HepG2 (cell line): Measurements from ENCODE around the gene MYRFL. TPM values are rescaled to one million over a fixed set of nuclear protein-coding genes. Genes with fewer than 3 reads are reported as not detected.
A peak's percentile ranks its signal among the peaks of the same experiment; 100 is the strongest.

Source experiments
- ARNT ChIP-seq: fragments of 450-650 bp; IDR thresholded peaks from 2 replicates; pipeline ENCODE4 v1.6.1; 2017
- BRD4 ChIP-seq: sonication (generic); formaldehyde crosslinking; IDR thresholded peaks from 2 replicates; pipeline ENCODE4 v1.4.0; 2020; ENCODE audit warnings: missing genetic modification reagents
- CEBPG ChIP-seq: IDR thresholded peaks from 2 replicates; pipeline ENCODE4 v1.6.1; 2016
- DNMT3B ChIP-seq: conservative IDR thresholded peaks from 2 replicates; pipeline ENCODE4 v1.6.1; 2016; ENCODE audit warnings: missing biosample characterization, control low read depth
- GPN1 ChIP-seq: sonication (generic); formaldehyde crosslinking; IDR thresholded peaks from 2 replicates; pipeline ENCODE4 v1.5.1; 2020; ENCODE audit warnings: missing genetic modification reagents, borderline replicate concordance
- HOXA5 ChIP-seq: sonication (generic); formaldehyde crosslinking; IDR thresholded peaks from 2 replicates; pipeline ENCODE4 v1.4.0; 2020; ENCODE audit warnings: missing genetic modification reagents
- ZBTB8A ChIP-seq: sonication (generic); formaldehyde crosslinking; IDR thresholded peaks from 2 replicates; pipeline ENCODE4 v1.4.0; 2020; ENCODE audit warnings: mild to moderate bottlenecking, low read depth, missing genetic modification reagents, borderline replicate concordance
- ZNF142 ChIP-seq: sonication (generic); formaldehyde crosslinking; IDR thresholded peaks from 2 replicates; pipeline ENCODE4 v1.4.0; 2020; ENCODE audit warnings: missing genetic modification reagents
- ZNF282 ChIP-seq: fragments of 450-650 bp; IDR thresholded peaks from 2 replicates; pipeline ENCODE4 v1.6.1; 2018; ENCODE audit not compliant: partially characterized antibody
- ZNF367 ChIP-seq: sonication (generic); formaldehyde crosslinking; IDR thresholded peaks from 2 replicates; pipeline ENCODE4 v1.4.0; 2020; ENCODE audit warnings: missing genetic modification reagents, borderline replicate concordance
- ZNF501 ChIP-seq: sonication (generic); formaldehyde crosslinking; IDR thresholded peaks from 2 replicates; pipeline ENCODE4 v1.5.1; 2020; ENCODE audit warnings: mild to moderate bottlenecking, moderate library complexity, missing genetic modification reagents
- ZNF547 ChIP-seq: sonication (generic); formaldehyde crosslinking; IDR thresholded peaks from 2 replicates; pipeline ENCODE4 v1.5.1; 2020; ENCODE audit warnings: mild to moderate bottlenecking, missing genetic modification reagents
- ZNF574 ChIP-seq: sonication (generic); formaldehyde crosslinking; IDR thresholded peaks from 2 replicates; pipeline ENCODE4 v1.4.0; 2020; ENCODE audit warnings: missing genetic modification reagents
- ZNF607 ChIP-seq: sonication (generic); formaldehyde crosslinking; IDR thresholded peaks from 2 replicates; pipeline ENCODE4 v1.5.1; 2020; ENCODE audit warnings: missing genetic modification reagents, mild to moderate bottlenecking, borderline replicate concordance
- ZNF883 ChIP-seq: sonication (generic); formaldehyde crosslinking; IDR thresholded peaks from 2 replicates; pipeline ENCODE4 v1.5.1; 2020; ENCODE audit warnings: mild to moderate bottlenecking, missing genetic modification reagents; ENCODE audit errors: not compliant biosample characterization
- polyA plus RNA-seq, 8 experiments: library from polyadenylated mRNA; depleted of rRNA in 3 of 8; stranded (reverse) in 7 of 8; unstranded in 1 of 8; fragments of >200 nt; fragmentation: Illumina TruSeq in 4 of 8; extraction: Trizol in 4 of 8; gene quantifications; 2 replicates each; pipeline versions ENCODE4 v1.2.1 to v1.2.3, GENCODE V29; 2011 to 2016; ENCODE audit warnings: low read depth in 4 of 8, missing spikeins in 1 of 8, mixed read lengths in 1 of 8; ENCODE audit not compliant: insufficient read depth in 1 of 8
- total RNA-seq, 5 experiments: library from RNA; depleted of rRNA; stranded (reverse); fragments of >200 nt; fragmentation: Illumina TruSeq; extraction: Trizol; gene quantifications; 2 replicates each; pipeline ENCODE4 v1.2.3, GENCODE V29; 2016; ENCODE audit warnings: low read depth in 1 of 5
- TF ChIP-seq, protein P1 (sequence below): sonication (generic); formaldehyde crosslinking; IDR thresholded peaks from 2 replicates; pipeline ENCODE4 v1.5.1; 2020; ENCODE audit warnings: missing genetic modification reagents, mild to moderate bottlenecking, borderline replicate concordance
- TF ChIP-seq, protein P2 (sequence below): fragments of 450-650 bp; IDR thresholded peaks from 2 replicates; pipeline ENCODE4 v1.6.1; 2017
- TF ChIP-seq, protein P3 (sequence below): sonication (generic); formaldehyde crosslinking; IDR thresholded peaks from 2 replicates; pipeline ENCODE4 v1.5.0; 2020; ENCODE audit warnings: mild to moderate bottlenecking, missing genetic modification reagents, moderate library complexity

The MYRFL gene
- total and polyA plus RNA-seq, 2 of the 13 experiments (the other 11 are each of a cell fraction or from before 2014, with no cell fraction given) = 0.09 to 0.11 TPM

GRCh38 chr12:69925291-69925690 lies 100.3 kb downstream of the MYRFL start (continued):
- TF ChIP-seq, protein P1, sequence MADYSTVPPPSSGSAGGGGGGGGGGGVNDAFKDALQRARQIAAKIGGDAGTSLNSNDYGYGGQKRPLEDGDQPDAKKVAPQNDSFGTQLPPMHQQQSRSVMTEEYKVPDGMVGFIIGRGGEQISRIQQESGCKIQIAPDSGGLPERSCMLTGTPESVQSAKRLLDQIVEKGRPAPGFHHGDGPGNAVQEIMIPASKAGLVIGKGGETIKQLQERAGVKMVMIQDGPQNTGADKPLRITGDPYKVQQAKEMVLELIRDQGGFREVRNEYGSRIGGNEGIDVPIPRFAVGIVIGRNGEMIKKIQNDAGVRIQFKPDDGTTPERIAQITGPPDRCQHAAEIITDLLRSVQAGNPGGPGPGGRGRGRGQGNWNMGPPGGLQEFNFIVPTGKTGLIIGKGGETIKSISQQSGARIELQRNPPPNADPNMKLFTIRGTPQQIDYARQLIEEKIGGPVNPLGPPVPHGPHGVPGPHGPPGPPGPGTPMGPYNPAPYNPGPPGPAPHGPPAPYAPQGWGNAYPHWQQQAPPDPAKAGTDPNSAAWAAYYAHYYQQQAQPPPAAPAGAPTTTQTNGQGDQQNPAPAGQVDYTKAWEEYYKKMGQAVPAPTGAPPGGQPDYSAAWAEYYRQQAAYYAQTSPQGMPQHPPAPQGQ (CRISPR knock-in tag) = no peak
- TF ChIP-seq ZNF883 (CRISPR knock-in tag) (no peak), ZNF547 (CRISPR knock-in tag) (no peak), DNMT3B (no peak), ZNF282 (no peak), ZNF501 (no peak), HOXA5 (CRISPR knock-in tag) (no peak), ARNT (no peak), BRD4 (CRISPR knock-in tag) (no peak), ZNF607 (no peak), ZNF142 (CRISPR knock-in tag) (no peak), ZNF367 (CRISPR knock-in tag) (no peak), GPN1 (CRISPR knock-in tag) (no peak), CEBPG (CRISPR knock-in tag) (0 out of 2 replicates have a peak, but pooled peaks have one; percentile 24), ZNF574 (CRISPR knock-in tag) (no peak), ZBTB8A (no peak)
- TF ChIP-seq, protein P2, sequence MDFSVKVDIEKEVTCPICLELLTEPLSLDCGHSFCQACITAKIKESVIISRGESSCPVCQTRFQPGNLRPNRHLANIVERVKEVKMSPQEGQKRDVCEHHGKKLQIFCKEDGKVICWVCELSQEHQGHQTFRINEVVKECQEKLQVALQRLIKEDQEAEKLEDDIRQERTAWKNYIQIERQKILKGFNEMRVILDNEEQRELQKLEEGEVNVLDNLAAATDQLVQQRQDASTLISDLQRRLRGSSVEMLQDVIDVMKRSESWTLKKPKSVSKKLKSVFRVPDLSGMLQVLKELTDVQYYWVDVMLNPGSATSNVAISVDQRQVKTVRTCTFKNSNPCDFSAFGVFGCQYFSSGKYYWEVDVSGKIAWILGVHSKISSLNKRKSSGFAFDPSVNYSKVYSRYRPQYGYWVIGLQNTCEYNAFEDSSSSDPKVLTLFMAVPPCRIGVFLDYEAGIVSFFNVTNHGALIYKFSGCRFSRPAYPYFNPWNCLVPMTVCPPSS = no peak
- TF ChIP-seq, protein P3, sequence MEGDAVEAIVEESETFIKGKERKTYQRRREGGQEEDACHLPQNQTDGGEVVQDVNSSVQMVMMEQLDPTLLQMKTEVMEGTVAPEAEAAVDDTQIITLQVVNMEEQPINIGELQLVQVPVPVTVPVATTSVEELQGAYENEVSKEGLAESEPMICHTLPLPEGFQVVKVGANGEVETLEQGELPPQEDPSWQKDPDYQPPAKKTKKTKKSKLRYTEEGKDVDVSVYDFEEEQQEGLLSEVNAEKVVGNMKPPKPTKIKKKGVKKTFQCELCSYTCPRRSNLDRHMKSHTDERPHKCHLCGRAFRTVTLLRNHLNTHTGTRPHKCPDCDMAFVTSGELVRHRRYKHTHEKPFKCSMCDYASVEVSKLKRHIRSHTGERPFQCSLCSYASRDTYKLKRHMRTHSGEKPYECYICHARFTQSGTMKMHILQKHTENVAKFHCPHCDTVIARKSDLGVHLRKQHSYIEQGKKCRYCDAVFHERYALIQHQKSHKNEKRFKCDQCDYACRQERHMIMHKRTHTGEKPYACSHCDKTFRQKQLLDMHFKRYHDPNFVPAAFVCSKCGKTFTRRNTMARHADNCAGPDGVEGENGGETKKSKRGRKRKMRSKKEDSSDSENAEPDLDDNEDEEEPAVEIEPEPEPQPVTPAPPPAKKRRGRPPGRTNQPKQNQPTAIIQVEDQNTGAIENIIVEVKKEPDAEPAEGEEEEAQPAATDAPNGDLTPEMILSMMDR (CRISPR knock-in tag) = no peak
